Activated CD4-positive, CD25-positive, alpha-beta regulatory T cell treated with anti-CD3 and anti-CD28 coated beads, Interleukin-2, amount 50 U/mL, for 16 hours (primary cell): ENCODE results near the gene SPAG5.
A peak's percentile ranks its signal among the peaks of the same experiment; 100 is the strongest.

ENCODE experiments used
- DNase-seq: peaks from one replicate; pipeline ENCODE4 v3.0.0-alpha.2; 2020; ENCODE audit warnings: low read depth, low spot score

Gene SPAG5, protein sequence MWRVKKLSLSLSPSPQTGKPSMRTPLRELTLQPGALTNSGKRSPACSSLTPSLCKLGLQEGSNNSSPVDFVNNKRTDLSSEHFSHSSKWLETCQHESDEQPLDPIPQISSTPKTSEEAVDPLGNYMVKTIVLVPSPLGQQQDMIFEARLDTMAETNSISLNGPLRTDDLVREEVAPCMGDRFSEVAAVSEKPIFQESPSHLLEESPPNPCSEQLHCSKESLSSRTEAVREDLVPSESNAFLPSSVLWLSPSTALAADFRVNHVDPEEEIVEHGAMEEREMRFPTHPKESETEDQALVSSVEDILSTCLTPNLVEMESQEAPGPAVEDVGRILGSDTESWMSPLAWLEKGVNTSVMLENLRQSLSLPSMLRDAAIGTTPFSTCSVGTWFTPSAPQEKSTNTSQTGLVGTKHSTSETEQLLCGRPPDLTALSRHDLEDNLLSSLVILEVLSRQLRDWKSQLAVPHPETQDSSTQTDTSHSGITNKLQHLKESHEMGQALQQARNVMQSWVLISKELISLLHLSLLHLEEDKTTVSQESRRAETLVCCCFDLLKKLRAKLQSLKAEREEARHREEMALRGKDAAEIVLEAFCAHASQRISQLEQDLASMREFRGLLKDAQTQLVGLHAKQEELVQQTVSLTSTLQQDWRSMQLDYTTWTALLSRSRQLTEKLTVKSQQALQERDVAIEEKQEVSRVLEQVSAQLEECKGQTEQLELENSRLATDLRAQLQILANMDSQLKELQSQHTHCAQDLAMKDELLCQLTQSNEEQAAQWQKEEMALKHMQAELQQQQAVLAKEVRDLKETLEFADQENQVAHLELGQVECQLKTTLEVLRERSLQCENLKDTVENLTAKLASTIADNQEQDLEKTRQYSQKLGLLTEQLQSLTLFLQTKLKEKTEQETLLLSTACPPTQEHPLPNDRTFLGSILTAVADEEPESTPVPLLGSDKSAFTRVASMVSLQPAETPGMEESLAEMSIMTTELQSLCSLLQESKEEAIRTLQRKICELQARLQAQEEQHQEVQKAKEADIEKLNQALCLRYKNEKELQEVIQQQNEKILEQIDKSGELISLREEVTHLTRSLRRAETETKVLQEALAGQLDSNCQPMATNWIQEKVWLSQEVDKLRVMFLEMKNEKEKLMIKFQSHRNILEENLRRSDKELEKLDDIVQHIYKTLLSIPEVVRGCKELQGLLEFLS

DNA sequence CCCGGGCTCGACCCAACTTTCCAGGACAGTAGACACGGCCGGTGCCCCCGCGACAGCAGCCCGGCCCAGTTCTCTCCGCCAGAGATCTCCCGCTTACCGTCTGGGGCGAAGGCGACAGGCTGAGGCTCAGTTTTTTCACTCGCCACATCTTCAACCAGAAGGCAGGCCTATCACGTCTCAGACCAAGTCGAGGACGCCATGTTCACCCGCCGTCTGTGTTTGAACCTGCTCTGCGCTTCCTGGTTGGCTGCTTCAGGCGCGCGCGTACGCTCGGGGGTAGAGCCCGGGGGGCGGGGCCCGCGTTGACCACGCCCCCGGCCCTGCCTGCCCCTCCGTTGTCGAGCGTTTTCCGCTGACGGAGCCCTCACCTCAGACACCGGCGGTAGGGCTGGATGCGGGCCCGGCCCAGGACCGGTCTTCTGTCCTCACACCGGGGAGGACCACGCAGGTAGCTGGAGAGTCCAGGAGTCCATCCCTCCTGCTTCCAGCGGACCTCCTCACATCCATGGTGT, at the start of gene SPAG5:
Gene SPAG5, minus strand, starts transcription at position 227 of the 512 bp plus-strand sequence. Its CDS starts 79 bp downstream, at position 148.
- peak; percentile 87 for DNase-seq

DNA sequence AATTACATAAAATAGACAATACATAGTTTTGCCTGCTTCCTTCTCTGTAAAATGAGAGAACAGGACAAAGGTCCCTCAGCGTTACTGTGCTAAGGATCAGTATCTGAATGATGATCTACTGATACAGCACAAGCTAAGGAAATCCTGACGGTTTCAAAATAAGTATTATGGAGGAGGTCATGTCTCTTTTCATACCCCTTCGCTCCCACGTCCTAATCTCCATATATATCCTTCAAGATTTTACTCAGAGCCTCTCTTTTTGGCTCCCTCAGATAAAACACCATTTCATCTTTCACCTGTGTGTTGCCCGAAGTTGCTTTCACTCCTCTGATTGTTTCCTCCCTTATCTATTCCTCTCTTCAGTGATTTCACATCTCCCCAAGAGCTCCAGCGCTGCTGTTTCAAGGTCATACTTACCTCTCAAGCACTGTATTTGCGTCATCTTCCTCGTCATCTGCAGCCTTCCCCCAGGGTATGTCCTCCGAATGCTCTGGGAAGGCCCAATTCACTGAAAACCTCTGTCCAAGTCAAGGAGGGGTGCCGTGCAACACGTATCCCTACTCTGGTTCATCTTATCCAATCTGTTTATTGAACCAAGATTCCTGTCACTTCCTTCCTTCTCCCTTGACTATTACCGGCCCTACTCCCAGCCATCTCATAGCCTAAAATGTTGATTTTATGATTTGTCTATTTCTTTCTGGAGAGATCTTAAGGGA, 47.4 kb upstream of the SPAG5 start:
- no peak for DNase-seq

DNA sequence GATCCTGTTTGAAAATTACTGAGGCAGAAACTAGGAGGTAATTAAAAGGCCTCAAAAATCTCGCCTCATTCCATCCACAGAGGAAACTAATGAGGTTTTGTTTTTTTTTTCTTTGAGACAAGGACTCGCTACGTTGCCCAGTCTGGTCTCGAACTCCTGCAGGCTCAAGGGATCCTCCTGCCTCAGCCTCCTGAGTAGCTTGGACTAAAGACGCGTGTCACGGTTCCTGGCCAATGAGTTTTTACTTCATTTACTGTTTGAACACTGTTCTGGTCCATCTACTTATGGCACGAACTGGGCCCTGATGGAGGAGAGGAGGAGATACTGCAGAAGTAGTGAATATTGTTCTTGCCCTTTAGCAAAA, 46.7 kb upstream of the SPAG5 start:
- no peak for DNase-seq

DNA sequence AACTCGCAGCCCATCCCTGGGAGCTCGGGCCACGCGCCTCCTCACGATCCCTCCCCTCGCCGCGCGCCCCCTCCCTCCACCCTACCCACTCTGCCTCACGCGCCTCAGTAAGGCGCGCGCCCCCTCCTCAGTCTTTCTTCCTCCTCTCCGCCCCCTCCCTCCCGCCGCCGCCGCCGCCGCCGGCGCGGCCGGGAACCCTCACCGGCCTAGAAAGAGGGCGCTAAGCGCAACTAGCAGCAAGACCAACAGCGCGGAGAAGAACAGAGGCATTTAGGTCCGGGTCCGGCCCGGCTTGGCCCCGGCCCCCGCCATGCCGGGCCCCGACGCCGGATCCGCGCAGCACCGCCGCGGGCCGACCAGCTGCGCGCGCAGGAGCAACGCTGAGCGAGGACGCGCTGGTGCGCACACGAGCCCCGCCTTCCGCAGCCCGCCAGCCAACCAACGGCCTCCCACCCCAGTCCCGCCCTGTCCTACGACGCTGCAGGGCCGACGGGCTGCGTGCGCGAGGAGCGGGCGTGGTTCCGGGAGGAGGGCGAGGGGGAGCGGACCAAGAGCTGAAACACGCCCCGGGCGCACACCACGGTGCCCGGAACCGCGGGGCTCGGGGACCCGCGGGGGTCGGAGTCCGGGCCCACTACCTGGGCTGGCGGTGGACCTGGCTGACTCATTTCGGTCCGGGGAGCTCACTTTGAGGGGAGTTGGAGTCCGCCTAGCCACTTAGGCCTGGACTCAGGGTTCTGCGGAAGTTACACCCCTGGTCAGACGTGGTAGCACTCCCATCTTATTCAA, 46.2 kb upstream of the SPAG5 start, which contains the start of gene BLTP2:
Gene BLTP2, minus strand, starts transcription at position 372 of the 789 bp plus-strand sequence. Its CDS starts 102 bp downstream, at position 270.
- peak; percentile 92 for DNase-seq

GRCh38 chr17:28643983-28644786, 45.4 kb upstream of the SPAG5 start:
- no peak for DNase-seq

DNA sequence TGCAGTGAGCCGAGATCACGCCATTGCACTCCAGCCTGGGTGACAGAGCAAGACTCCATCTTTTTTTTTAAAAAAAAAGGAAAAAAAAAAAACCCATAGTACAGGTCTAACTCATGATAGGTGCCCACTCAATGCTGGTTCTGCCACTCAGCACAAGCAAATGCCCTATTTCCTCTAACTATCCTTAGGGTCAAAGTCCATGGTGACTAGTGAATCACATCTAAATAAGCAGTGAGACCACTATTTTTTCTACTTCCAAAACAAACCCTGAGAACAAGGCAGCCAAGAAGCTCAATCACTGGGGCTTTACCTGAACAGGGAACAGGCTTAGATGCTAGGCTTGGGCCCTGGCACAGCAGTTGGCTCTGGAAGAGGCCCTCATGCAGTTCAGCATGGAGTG, 42.8 kb upstream of the SPAG5 start:
- no peak for DNase-seq

DNA sequence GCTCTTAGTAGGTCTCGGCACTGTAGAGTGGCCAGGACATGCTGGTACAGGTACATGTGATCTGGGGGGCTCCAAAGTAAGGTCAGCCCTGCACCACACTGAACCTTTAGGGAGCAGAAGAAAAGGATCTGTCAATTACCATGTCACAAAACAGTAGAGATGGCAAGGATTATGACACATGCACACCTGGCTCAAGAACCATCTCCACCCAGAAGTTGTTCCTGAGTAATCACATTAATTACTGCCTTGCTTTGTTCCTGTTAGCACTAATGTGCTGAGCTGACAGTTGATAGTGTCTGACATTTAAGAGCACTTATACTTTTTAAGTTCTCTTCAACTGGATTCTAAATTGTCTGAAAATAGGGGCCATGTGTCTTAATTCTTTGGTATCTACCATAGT, 36.7 kb upstream of the SPAG5 start:
- DNase-seq: no peak

DNA sequence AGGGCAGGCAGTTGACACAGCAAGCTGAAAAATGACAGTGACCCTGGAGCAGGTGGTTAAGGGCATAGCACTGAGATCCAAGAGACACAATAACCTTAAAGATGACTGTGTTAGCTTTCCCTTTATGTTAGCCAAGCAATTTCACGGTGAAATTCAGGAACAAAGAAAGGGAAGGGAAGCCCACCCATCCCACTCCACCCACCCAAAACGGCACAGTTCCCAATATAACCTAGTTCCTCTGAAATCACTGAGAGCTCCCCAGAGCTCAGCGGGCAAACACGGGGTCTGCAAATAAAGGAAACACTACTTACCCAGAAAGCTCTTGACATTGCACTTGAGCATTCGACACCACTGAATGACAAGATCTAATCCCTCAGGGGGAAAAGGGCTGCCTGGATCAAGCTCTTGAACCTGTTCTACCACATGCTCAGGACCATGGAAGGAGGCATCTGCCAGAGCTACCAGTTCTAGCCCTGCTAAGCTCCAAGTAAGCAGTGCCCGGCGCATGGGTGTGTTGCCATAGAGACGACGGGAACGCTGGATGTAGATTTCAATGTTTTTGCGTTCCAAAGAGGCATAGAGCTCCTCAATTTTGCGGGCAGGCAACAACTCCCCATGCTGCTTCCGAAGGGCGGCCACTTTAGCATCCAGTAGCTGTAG, 35.5 kb upstream of the SPAG5 start:
- no peak for DNase-seq

DNA sequence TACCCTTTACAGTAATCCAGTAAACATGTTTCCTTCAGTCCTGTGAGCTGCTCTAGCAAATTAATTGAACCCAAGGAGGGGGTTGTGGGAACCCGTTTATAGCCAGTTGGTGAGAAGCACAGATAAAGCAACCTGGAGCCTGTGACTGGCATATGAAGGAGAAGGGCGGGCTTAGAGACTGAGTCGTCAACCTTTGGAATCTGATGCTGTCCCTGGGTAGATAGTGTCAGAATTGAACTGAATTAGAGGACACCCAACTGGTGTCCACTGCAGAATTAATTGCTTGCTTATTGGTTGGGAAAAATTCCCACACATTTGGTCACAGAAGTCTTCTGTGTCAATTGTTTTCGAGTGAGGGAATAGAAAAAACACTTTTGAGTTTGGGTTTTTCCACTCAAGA, 28.0 kb upstream of the SPAG5 start:
- DNase-seq: no peak

DNA sequence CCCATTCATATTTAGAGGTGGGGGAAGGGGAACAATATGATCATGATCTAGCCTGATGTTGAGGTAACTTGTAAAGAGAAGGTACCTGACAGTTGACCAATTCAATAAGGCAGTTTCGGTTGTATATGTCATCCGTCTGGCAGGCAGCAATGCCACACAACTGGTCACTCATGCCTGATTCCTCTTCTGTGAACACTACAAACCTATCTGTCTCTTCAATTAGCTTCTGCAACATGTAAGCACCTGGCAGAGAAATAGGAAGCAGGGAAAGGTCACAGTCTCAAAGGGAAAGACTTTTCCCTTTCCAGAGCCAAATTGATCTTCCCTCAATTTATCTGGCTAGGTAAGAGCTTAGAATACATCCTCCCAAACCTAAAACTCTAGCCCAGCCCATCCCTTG, 25.3 kb upstream of the SPAG5 start:
- DNase-seq: no peak

- no peak for DNase-seq
Observed at GRCh38 chr17:28623696-28624095, 24.9 kb upstream of the SPAG5 start.

DNA sequence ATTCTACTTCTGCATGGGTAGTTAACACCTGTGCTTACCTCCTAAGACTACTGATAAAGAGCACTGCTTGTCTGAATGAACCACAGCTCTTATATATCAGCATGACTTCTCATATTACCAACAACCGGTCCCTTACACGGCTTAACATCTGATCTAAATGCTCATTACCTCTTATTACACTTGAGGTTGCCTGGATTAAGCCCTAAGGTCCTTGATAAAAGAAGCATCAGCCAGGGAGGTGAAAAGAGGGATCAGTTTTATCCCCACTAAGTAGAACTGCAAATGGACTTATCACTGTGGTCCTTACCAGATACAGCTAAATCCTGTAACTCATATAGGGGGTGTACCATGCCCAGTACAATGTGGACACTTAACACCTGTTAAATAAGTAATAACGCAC, 23.4 kb upstream of the SPAG5 start:
- no peak for DNase-seq

- DNase-seq: no peak
Observed at GRCh38 chr17:28620010-28620409, 21.2 kb upstream of the SPAG5 start.

DNA sequence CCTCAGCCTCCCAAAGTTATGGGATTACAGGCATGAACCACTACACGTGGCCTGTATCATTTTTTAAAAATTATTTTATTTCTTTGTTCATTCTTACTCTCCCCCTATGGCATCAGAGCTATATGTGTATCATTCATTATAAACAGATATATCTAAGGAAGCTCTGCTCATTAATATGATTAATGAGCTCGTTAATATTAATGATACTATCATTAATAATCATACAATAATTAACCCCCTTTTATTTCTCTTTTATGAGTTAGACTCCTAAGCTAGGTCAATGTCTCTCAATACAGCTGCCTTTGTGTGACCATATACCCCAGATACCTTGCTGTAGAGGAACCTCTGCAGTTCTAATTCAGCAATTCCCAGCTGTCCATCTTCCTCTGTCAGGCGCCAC, 19.6 kb upstream of the SPAG5 start:
- DNase-seq: no peak

GRCh38 chr17:28616281-28616680, 17.5 kb upstream of the SPAG5 start:
- no peak for DNase-seq

- no peak for DNase-seq
Observed at GRCh38 chr17:28615260-28615940, 16.6 kb upstream of the SPAG5 start.

DNA sequence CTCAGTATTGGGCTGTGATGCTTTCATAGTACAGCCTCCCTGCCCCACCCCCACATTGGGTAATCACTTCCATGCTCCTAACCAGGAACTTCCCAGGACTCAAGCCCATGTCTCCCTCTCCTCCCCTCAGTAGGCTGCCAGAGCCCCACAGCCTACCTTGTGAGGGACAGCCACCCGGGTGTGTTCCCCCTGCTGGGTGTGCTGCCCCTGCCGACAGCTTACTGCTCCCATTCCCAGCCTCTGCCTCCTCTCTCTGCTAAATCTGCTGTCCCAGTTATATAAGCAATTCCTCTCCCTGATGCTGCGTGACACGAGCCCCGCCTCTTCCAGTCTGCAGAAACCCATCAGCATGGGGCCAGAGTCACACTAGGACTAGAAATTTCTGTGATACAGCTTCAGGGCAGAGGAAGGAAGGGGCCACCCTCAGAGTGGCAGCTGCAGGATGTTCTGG, 15.1 kb upstream of the SPAG5 start, which contains the start of gene RSKR:
Gene RSKR, minus strand, starts transcription at position 255 of the 451 bp plus-strand sequence. Its CDS starts 24 bp downstream, at position 231.
- no peak for DNase-seq
